C4-2B (cell line): ENCODE measurements around the gene KRT7.

ENCODE experiments used
- CTCF ChIP-seq: fragments of 450-650 bp; conservative IDR thresholded peaks from 2 replicates; pipeline ENCODE4 v1.5.1; 2017; ENCODE audit warnings: mild to moderate bottlenecking
- ZFX ChIP-seq: fragments of 450-650 bp; IDR thresholded peaks from 2 replicates; pipeline ENCODE4 v1.6.1; 2017

- TF ChIP-seq CTCF = no peak
- no peak for TF ChIP-seq ZFX
These were observed 47.9 kb downstream of the KRT7 start for GRCh38 chr12:52280796-52281560.
